T47D (cell line): ENCODE data around the gene RUSF1.
A peak's percentile ranks its signal among the peaks of the same experiment; 100 is the strongest.
"Not testable (repeated sequence)": the region's sequence is repeated elsewhere in the genome, so short reads cannot be mapped to it uniquely, and the experiment has no call there.

ENCODE experiments used
- DNase-seq, 2 experiments: peaks; one replicate each; pipeline versions ENCODE4 v3.0.0 to v3.0.0-alpha.2; 2011 to 2012; ENCODE audit warnings: low read depth in 1 of 2, low spot score in 1 of 2
- JUND ChIP-seq: IDR thresholded peaks from 2 replicates; pipeline ENCODE4 v1.6.1; 2012; ENCODE audit warnings: low read depth
- in situ Hi-C: cut with HindIII; loops from 2 replicates; pipeline ENCODE4 v1.10.0; 2016; ENCODE audit warnings: low sequenced_read_pairs, low pct_unique_long_range_greater_than_20kb

RUSF1 gene

DNA sequence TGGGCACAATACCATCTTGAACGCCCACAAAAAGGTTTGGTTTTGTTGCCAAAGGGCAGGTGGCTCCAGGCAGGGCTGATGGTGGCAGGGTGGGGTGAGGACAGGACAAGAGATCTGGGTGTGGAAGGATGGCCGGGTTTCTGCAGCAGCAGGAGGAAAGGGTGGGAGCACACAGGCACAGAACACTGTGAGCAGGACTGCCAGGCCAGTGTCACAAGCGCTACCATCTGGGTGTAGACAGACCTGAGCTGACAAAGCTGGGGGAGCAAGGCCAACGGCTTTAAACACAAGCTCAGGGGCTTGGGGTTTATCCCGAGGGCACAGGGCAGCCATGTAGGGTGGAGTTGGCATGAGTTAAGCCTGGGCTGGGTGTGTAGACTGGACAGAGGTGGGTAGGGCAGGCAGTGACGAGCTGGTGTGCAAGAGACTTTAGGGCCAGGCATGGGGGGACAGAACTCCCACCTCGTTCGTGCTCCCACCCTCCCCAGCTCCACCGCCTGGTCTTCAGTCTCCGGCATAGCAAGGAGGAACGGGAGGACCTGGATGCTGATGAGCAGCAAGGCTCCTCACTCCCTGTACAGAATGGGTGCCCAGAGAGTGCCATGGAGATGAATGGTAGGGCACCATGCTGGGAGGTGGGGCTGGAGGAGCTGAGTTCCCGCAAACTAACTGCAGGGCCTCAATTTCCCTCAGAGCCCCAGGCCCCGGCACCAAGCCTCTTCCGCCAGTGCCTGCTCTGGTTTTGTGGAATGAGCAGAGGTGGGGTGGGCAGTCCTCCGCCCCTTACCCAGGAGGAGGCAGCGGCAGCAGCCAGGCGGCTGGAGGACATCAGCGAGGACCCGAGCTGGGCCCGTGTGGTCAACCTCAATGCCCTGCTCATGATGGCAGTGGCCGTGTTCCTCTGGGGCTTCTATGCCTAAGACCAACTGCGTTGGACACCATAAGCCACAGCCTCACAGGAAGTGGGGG is 18.3 kb downstream of the RUSF1 start:
- in situ Hi-C loops = no loop called here
- no peak for DNase-seq
- TF ChIP-seq JUND = no peak

DNA sequence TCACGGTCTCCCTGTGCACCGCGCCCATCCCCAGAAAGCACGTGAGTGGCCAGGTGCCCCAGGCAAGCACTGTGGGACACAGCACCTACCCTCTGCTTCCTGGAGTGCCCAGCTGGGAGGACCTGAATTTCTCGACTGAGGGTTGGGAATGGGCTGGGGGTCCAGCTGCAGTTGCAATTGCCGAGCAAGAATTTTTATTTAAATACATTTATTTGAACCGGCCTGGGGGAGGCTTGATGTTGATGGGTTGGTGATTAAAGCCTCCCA is 19.0 kb downstream of the RUSF1 start:
- TF ChIP-seq JUND = no peak
- DNase-seq = no peak
- in situ Hi-C loops = no loop called here

DNA sequence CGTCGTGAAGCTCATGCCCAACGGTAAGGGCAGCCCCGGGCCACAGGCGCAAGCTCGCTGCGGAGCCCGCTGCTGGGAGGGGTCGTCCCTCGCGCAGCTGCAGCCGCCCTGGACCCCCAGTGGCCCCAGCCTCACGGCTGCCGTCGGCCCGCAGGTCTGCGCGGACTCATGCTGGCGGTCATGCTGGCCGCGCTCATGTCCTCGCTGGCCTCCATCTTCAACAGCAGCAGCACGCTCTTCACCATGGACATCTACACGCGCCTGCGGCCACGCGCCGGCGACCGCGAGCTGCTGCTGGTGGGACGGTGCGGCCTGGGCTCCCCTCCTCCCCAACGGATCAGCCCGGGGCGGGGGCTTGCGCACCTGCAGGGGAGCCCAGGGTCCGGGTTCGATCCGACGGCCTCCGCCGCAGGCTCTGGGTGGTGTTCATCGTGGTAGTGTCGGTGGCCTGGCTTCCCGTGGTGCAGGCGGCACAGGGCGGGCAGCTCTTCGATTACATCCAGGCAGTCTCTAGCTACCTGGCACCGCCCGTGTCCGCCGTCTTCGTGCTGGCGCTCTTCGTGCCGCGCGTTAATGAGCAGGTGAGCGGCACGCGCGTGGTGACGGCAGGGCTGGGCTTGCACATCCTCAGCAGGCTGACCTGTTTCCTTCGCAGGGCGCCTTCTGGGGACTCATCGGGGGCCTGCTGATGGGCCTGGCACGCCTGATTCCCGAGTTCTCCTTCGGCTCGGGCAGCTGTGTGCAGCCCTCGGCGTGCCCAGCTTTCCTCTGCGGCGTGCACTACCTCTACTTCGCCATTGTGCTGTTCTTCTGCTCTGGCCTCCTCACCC is 19.5 kb downstream of the RUSF1 start:
- in situ Hi-C loops = no loop called here
- no peak for TF ChIP-seq JUND
- no peak for DNase-seq

DNA sequence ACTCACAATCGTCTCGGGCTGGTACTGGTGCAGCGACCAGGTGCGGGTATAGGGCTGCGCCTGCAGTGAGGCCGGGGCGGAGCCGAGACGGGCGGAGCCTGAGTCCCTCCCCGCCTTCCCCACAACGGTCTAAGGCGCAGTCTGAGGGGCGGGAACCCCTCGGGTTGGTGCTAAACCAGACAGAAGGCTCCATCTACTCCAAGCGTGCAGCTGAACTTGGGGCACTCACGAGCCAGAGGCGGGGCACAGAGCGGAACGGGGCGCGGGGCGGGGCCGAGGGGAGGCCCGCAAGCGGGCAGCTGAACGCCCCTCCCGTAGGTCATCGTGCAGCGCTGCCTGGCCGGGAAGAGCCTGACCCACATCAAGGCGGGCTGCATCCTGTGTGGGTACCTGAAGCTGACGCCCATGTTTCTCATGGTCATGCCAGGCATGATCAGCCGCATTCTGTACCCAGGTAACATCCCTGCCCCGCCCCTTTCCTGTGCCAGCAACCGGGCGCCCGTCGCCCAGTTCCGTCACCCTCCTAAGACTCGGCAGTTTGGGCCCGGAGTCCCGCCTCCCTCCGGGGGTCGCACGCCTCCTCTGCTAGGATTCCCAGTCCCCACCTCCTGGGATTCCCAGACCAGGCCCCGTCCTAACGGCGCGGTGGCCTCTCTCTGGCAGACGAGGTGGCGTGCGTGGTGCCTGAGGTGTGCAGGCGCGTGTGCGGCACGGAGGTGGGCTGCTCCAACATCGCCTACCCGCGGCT is 20.3 kb downstream of the RUSF1 start:
- no peak for TF ChIP-seq JUND
- in situ Hi-C loops = no loop called here
- peak in 1 of 2 experiments; percentile 43 for DNase-seq

DNA sequence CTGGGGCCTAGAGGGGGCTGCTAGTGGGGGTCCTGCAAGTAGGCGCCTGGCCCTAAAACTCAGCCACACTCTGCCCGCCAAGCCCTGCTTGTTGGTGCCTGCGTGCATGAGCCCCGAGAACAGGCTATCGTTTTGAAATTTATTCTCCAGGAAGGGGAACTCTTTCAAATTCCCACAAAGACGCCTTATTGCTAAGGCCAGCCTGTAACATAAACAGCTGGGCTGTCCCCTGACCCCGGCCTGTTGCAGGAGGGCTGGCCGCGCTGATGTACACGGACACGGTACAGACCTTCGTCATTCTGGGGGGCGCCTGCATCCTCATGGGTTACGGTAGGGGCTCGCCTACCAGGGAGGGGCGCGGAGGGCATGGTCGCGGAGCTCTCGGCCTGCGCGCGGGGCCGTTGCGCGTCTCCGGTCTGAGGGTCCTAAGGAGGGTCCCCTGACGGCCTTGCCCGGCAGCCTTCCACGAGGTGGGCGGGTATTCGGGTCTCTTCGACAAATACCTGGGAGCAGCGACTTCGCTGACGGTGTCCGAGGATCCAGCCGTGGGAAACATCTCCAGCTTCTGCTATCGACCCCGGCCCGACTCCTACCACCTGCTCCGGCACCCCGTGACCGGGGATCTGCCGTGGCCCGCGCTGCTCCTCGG is 21.0 kb downstream of the RUSF1 start:
- in situ Hi-C loops = no loop called here
- DNase-seq = no peak
- no peak for TF ChIP-seq JUND

DNA sequence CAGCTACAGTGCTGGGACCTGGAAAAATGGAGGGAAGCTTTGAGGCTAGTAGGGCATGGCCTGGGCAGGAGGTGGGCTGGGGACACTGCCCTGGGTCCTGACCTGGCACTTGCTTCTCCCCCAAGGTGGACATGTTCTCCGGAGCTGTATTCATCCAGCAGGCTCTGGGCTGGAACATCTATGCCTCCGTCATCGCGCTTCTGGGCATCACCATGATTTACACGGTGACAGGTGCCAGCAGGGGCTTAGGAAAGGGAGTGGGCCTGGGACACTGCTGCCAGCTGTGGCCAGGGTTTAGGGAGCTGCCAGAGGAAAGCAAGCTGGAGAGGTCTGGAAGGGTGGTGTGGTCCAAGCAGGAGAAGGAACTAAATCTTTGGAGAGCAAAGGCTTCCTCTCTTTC is 22.1 kb downstream of the RUSF1 start:
- DNase-seq = no peak
- in situ Hi-C loops = no loop called here
- TF ChIP-seq JUND = no peak

DNA sequence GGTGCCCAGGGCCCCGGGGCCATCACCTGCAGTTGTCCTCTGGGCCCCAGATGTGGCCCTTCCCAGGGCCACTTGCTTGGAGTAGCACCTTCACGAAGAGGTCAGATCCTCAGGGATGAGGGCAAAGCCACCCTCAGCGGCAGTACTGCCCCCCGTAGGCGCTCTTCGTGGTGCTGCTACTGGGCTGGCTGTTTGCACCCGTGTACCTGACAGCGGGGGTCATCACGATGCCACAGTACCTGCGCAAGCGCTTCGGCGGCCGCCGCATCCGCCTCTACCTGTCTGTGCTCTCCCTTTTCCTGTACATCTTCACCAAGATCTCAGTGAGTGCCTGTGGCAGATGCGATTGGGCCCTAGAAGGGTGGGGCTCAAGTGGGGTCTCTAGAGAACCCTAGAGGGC is 22.6 kb downstream of the RUSF1 start:
- no peak for TF ChIP-seq JUND
- no peak for DNase-seq
- in situ Hi-C loops = no loop called here

DNA sequence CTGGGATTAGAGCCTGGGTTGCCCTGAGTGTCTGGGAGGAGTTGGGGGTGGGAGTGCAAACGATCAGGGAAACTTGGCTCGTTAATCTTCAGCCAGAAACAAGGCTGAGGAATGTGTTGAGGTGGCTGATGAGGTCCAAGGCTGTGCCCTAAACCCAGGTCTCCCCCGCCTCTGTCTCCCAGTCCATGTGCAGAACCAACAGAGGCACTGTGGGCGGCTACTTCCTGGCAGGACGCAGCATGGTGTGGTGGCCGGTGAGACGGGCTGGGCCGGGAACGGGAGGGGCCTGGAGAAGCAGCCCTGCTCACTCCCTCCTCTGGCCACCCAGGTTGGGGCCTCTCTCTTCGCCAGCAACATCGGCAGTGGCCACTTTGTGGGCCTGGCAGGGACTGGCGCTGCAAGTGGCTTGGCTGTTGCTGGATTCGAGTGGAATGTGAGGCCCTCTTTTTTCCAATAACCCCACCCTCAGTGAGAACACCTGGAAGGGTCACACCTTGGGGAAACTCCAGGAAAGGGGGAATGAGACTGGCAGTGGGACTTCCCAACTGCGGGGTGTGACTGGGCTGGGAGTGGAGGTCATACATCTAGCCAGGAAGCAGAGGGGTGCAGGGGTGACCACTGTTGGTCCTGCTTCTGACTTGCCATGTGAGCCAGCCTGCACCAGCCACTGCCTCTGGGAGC is 23.6 kb downstream of the RUSF1 start:
- DNase-seq = no peak
- in situ Hi-C loops = no loop called here

DNA sequence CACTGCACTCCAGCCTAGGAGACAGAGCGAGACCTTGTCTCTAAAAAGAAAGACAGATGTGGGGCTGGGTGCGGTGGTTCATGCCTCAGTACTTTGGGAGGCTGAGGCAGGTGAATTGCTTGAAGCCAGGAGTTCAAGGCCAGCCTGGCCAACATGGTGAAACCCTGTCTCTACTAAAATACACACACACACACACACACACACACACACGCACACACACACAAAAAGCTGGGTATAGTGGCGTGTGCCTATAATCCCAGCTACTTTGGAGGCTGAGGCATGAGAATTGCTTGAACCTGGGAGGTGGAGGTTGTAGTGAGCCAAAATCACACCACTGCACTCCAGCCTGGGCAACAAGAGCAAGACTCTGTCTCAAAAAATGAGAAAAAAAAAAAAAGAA is 24.1 kb downstream of the RUSF1 start:
- in situ Hi-C loops, DNase-seq: not testable (repeated sequence)

More for the DNA sequence above, 23.6 kb downstream of the RUSF1 start:
- TF ChIP-seq JUND = no peak

DNA sequence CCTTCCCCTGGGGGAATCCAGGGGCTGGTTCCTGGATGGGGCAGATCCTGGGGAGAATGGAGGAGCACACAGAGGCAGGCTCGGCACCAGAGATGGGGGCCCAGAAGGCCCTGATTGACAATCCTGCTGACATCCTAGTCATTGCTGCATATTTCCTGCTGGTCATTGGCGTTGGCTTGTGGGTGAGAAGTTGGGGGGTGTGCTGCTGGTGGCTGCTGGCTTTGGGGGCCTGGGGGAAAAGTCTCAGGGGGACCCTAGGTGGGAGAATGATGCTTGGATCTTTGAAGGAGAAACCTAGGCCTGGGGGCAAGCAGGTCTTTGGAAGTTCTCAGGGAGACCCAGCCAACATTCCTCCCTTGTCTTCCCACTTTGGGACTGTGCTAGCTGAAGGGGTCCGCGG is 25.1 kb downstream of the RUSF1 start, which contains the start of gene SLC5A2:
SLC5A2 (plus strand) TSS at position 43 of the 400 bp plus-strand sequence; CDS start at position 57, 14 bp downstream.
- no peak for TF ChIP-seq JUND
- in situ Hi-C loops = no loop called here
- no peak for DNase-seq

DNA sequence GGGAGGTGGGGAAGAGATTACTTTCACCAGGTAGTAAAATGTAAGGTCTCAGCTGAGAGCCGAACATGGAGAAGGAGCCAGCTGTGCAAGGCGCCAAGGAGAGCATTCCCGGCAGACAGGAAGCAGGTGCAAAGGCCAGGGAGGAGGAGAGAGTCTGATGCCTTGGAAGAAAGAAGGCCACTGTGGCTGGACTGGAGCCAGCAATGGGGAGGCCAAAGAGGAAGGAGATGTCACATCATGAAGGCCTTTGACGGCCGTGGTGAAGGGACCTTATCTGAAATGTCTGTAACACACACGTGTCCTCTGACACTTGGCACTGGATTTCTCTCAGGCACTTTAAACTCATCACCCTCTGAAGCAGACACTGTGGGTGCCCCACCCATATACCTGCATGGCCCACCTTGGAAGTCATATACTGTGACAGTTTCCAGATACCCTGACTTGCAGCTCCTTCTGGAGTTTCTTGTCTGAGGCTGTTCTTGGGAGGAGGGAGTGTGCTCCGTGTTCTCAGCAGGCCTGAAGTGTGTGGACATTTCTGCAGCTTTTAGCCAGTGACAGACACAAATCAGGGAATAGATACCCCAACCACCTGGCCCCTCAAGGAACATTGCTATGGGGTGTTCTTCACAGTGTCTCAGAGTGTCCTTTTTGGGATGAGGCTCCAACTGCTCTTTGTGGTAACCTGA is 27.2 kb downstream of the RUSF1 start:
- TF ChIP-seq JUND = no peak
- in situ Hi-C loops = no loop called here
- no peak for DNase-seq

DNA sequence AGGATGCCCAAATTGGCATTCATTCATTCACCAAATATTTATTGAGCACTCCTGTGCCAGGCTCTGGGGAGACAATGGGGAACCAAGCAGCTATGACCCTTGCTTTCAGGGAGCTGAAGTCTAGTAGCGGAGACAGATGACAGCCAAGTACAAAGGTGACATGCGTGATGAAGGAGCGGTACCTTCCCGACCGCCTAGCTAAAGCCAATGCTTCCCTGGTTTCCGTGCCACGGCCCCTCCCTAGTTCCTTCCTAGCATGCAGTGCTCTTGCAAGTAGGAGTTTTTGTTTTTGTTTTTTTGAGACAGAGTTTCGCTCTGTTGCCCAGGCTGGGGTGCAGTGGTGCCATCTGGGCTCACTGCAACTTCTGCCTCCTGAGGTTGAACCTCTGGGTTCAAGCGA is 28.4 kb downstream of the RUSF1 start:
- in situ Hi-C loops = no loop called here

More for the DNA sequence above, 28.4 kb downstream of the RUSF1 start:
- TF ChIP-seq JUND = no peak
- DNase-seq = no peak
